KMS-11 (cell line): Measurements from ENCODE around the gene RGS7.

Source experiments
- H2AFZ ChIP-seq: fragments of 200-600 bp; sonication (generic); 2 replicates; pipeline ENCODE4 v1.6.1; 2016; ENCODE audit warnings: antibody characterized with exemption, mixed run types, low read depth
- H3K27ac ChIP-seq: fragments of 200-600 bp; sonication (generic); 2 replicates; pipeline ENCODE4 v1.6.1; 2016; ENCODE audit warnings: mild to moderate bottlenecking, mixed run types
- H3K27me3 ChIP-seq: fragments of 200-600 bp; sonication (generic); 2 replicates; pipeline ENCODE4 v1.6.1; 2017; ENCODE audit warnings: mild to moderate bottlenecking, low read depth, mixed run types, moderate library complexity; ENCODE audit not compliant: insufficient read depth
- H3K36me3 ChIP-seq: fragments of 200-600 bp; sonication (generic); 2 replicates; pipeline ENCODE4 v1.6.1; 2017; ENCODE audit warnings: mild to moderate bottlenecking, mixed run types; ENCODE audit not compliant: insufficient read depth
- H3K4me1 ChIP-seq: fragments of 200-600 bp; sonication (generic); 2 replicates; pipeline ENCODE4 v1.6.1; 2016; ENCODE audit warnings: mild to moderate bottlenecking, low read depth, mixed run types; ENCODE audit not compliant: poor library complexity, severe bottlenecking
- H3K4me2 ChIP-seq: fragments of 200-600 bp; sonication (generic); 2 replicates; pipeline ENCODE4 v1.7.0; 2016; ENCODE audit warnings: mild to moderate bottlenecking, mixed run types
- H3K4me3 ChIP-seq: fragments of 200-600 bp; sonication (generic); IDR thresholded peaks from 2 replicates; pipeline ENCODE4 v1.6.1; 2017; ENCODE audit warnings: low read depth, low read length, mixed read lengths; ENCODE audit not compliant: insufficient read depth
- H3K79me2 ChIP-seq: fragments of 200-600 bp; sonication (generic); 2 replicates; pipeline ENCODE4 v1.6.1; 2016; ENCODE audit warnings: low read depth, mixed run types; ENCODE audit not compliant: insufficient read depth
- H3K9ac ChIP-seq: fragments of 200-600 bp; sonication (generic); 2 replicates; pipeline ENCODE4 v1.6.1; 2016; ENCODE audit warnings: mild to moderate bottlenecking, mixed run types
- H4K20me1 ChIP-seq: fragments of 200-600 bp; sonication (generic); 2 replicates; pipeline ENCODE4 v1.6.1; 2016; ENCODE audit warnings: mild to moderate bottlenecking, mixed run types; ENCODE audit not compliant: insufficient read depth
- CTCF ChIP-seq: fragments of 200-600 bp; sonication (generic); conservative IDR thresholded peaks from 2 replicates; pipeline ENCODE4 v1.6.1; 2017; ENCODE audit warnings: low read depth, mild to moderate bottlenecking, antibody characterized with exemption, low read length, moderate library complexity, mixed read lengths

RGS7 gene

GRCh38 chr1:241163363-241163762, 193.6 kb downstream of the RGS7 start:
- Histone ChIP-seq H4K20me1 (no peaks in the 10 kb centered on the region), H2AFZ (no peak overlapping the region), H3K4me3 (no peak overlapping the region), H3K79me2 (no peaks in the 10 kb centered on the region), H3K36me3 (no peaks in the 10 kb centered on the region), H3K9ac (no peak overlapping the region), H3K27ac (no peak overlapping the region), H3K4me2 (no peak overlapping the region), H3K4me1 (no peaks in the 10 kb centered on the region), H3K27me3 (no peaks in the 10 kb centered on the region)
- TF ChIP-seq CTCF: no peak

DNA sequence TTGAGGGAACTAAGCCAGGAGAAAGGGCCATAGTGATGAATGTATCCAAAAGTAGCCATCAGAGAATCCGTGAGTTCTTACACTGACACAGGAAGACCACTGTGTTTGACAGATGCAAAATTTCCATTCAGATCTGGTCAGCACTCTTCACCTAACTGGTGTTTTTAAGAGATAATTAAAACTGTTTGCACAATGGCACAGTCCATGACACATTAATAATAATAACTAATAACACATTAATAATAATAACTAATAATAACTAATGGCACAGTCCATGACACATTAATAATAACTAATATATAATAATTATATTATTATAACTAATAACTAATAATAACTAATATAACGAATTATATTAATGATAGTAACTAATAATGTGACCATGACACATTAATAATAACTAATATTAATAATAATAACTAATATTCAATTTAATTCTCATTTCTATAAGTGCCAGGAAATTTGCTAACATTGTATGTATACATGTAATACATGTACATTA, 195.8 kb downstream of the RGS7 start:
- no peaks in the 10 kb centered on the region for H3K36me3 ChIP-seq
- H3K27ac ChIP-seq: no peak overlapping the region
- no peak overlapping the region for H2AFZ ChIP-seq
- H3K9ac ChIP-seq: no peak overlapping the region
- no peak for TF ChIP-seq CTCF
- no peaks in the 10 kb centered on the region for H3K79me2 ChIP-seq
- H3K27me3 ChIP-seq: no peaks in the 10 kb centered on the region
- no peak overlapping the region for H3K4me2 ChIP-seq
- H4K20me1 ChIP-seq: no peaks in the 10 kb centered on the region
- H3K4me3 ChIP-seq: no peak overlapping the region
- H3K4me1 ChIP-seq: no peaks in the 10 kb centered on the region

- Histone ChIP-seq H3K27ac (no peak overlapping the region), H3K36me3 (no peaks in the 10 kb centered on the region), H3K4me3 (no peak overlapping the region), H3K4me1 (no peaks in the 10 kb centered on the region), H2AFZ (no peak overlapping the region), H3K27me3 (no peaks in the 10 kb centered on the region), H4K20me1 (no peaks in the 10 kb centered on the region), H3K4me2 (no peak overlapping the region), H3K79me2 (no peaks in the 10 kb centered on the region), H3K9ac (no peak overlapping the region)
- no peak for TF ChIP-seq CTCF
Measured at GRCh38 chr1:241157435-241157834, 199.6 kb downstream of the RGS7 start.

DNA sequence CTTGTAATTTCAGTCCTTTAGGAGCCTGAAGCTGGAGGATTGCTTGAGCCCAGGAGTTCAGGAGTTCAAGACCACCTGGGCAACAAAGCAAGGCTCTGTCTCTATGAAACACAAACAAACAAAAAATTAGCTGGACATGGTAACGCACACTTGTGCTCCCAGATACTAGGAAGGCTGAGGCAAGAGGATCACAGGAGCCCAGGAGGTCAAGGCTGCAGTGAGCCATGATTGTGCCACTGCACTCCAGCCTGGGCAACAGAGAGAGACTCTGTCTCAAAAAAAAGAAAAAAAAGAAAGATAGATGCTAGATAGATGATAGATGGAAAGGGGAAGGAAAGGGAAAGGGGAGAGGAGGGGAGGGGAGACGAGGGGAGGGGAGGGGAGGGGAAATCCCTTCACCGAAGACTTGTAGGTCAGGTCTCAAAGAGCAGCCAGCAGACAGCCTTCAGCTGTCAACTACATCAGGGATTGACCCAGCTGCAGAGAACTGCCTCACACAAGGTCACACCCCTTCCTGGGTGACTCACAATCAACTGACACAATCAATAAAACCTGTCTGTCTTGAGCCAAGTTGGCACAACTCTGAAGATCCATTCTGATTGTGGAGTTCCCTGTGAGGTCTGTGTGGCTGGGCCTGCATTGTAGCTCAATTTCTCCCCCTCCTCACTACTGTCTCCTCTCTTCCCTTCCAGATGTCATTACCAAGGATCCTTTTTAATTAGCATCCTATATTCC, 200.6 kb downstream of the RGS7 start:
- H3K36me3 ChIP-seq: no peaks in the 10 kb centered on the region
- no peaks in the 10 kb centered on the region for H3K79me2 ChIP-seq
- no peak overlapping the region for H3K27ac ChIP-seq
- no peaks in the 10 kb centered on the region for H4K20me1 ChIP-seq
- H3K4me2 ChIP-seq: no peak overlapping the region
- H2AFZ ChIP-seq: no peak overlapping the region
- no peak overlapping the region for H3K4me3 ChIP-seq
- H3K9ac ChIP-seq: no peak overlapping the region
- no peaks in the 10 kb centered on the region for H3K4me1 ChIP-seq
- no peak for TF ChIP-seq CTCF
- no peaks in the 10 kb centered on the region for H3K27me3 ChIP-seq
